Measurements from ENCODE around the gene FRMD7. TPM values are rescaled to one million over a fixed set of nuclear protein-coding genes. Genes with fewer than 3 reads are reported as not detected.
A peak's percentile ranks its signal among the peaks of the same experiment; 100 is the strongest.

Gene FRMD7
- total and polyA plus RNA-seq, 8 donors = not detected

- Histone ChIP-seq H3K27ac (no peak overlapping the region), H3K4me1 (no peaks in the 10 kb centered on the region), H3K4me3 (no peak overlapping the region), H3K36me3 (no peaks in the 10 kb centered on the region), H3K9me3 (peaks cover 0 to 11% (median 4%) of the 10 kb centered on the region in 4 donors), H3K27me3 (peaks cover 0 to 3% (median 0%) of the 10 kb centered on the region in 3 donors)
- TF ChIP-seq POLR2AphosphoS5 (IDR thresholded peaks at IDR 0.05) (no peak), CTCF (IDR thresholded peaks at IDR 0.05) (no peak), EP300 (IDR thresholded peaks at IDR 0.05) (no peak), POLR2A (IDR thresholded peaks at IDR 0.05) (no peak)
- 42 to 64% (median 43%) methylated on average over 3 of the region's 3 CpGs for whole genome bisulfite sequencing, 5 donors
- no peak for DNase-seq
- intact Hi-C loops (cut with DNase I; ENCODE audit: low total_unique reads) = no loop called here
Observed at GRCh38 chrX:132119283-132119682, 8.5 kb downstream of the FRMD7 start.

- DNase-seq = no peak
- Histone ChIP-seq H3K27ac (no peak overlapping the region), H3K4me1 (no peaks in the 10 kb centered on the region), H3K36me3 (no peaks in the 10 kb centered on the region), H3K4me3 (no peak overlapping the region), H3K27me3 (peaks cover 0 to 3% (median 0%) of the 10 kb centered on the region in 3 donors), H3K9me3 (peaks cover 0 to 11% (median 4%) of the 10 kb centered on the region in 4 donors)
- 89 to 100% (median 94%) methylated on average over 3 to 4 of the region's 4 CpGs for WGBS, 5 donors
- intact Hi-C loops (cut with DNase I; ENCODE audit: low total_unique reads) = no loop called here
- no peak for TF ChIP-seq POLR2AphosphoS5 (IDR thresholded peaks at IDR 0.05)
- no peak for TF ChIP-seq POLR2A (IDR thresholded peaks at IDR 0.05)
- TF ChIP-seq CTCF (IDR thresholded peaks at IDR 0.05) = no peak
- no peak for TF ChIP-seq EP300 (IDR thresholded peaks at IDR 0.05)
Observed at GRCh38 chrX:132118358-132118757, 9.5 kb downstream of the FRMD7 start.

- H3K9me3 ChIP-seq = peaks cover 0 to 5% (median 2%) of the 10 kb centered on the region in 4 donors
- no peak for DNase-seq
- TF ChIP-seq EP300 (IDR thresholded peaks at IDR 0.05) (no peak), POLR2AphosphoS5 (IDR thresholded peaks at IDR 0.05) (no peak), CTCF (IDR thresholded peaks at IDR 0.05) (no peak), POLR2A (IDR thresholded peaks at IDR 0.05) (no peak)
- WGBS, 5 donors = 46 to 70% (median 57%) methylated on average over 5 of the region's 5 CpGs
- no peaks in the 10 kb centered on the region for H3K36me3 ChIP-seq
- H3K27ac ChIP-seq = no peak overlapping the region
- no peaks in the 10 kb centered on the region for H3K4me1 ChIP-seq
- intact Hi-C loops (cut with DNase I; ENCODE audit: low total_unique reads) = no loop called here
- peaks cover 0 to 3% (median 0%) of the 10 kb centered on the region in 3 donors for H3K27me3 ChIP-seq
- no peak overlapping the region for H3K4me3 ChIP-seq
Observed at GRCh38 chrX:132115792-132116191, 12.0 kb downstream of the FRMD7 start.

GRCh38 chrX:132114607-132115006 is 13.2 kb downstream of the FRMD7 start:
- Histone ChIP-seq H3K27me3 (peaks cover 0 to 3% (median 0%) of the 10 kb centered on the region in 3 donors), H3K36me3 (no peaks in the 10 kb centered on the region), H3K27ac (no peak overlapping the region), H3K4me3 (no peak overlapping the region), H3K4me1 (no peaks in the 10 kb centered on the region), H3K9me3 (no peaks in the 10 kb centered on the region)
- peak in 1 of 2 donors; percentile 23 for DNase-seq
- intact Hi-C loops (cut with DNase I; ENCODE audit: low total_unique reads) = no loop called here
- TF ChIP-seq CTCF (IDR thresholded peaks at IDR 0.05) (no peak), EP300 (IDR thresholded peaks at IDR 0.05) (no peak)

All from stomach (tissue), 9 donors.